GM18508 (cell line): Measurements from ENCODE around the gene TM7SF2.
"Not testable (repeated sequence)": the region's sequence is repeated elsewhere in the genome, so short reads cannot be mapped to it uniquely, and the experiment has no call there.

Experiments used
- ATAC-seq: cut with Tn5 transposase; IDR thresholded peaks from one replicate; pipeline ENCODE4 v1.9.1; 2021; ENCODE audit warnings: moderate number of reproducible peaks; ENCODE audit not compliant: insufficient read depth, unreplicated experiment

TM7SF2 gene

DNA sequence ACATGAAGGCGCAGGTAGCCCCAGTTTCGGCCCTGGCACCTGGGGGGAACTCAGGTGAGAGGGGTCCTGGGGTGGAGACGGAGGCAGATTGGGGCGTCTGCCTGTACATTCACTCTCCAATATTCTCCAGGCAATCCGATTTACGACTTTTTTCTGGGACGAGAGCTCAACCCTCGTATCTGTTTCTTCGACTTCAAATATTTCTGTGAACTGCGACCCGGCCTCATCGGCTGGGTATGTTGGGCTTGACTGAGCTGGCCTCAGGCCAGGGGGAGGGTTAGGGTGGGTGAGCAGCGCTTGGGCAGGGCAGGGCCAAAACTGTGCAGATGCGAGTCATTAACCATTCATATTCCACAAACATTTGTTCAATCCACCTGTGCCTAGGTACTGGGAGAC lies 1.7 kb downstream of the TM7SF2 start:
- ATAC-seq = no peak

DNA sequence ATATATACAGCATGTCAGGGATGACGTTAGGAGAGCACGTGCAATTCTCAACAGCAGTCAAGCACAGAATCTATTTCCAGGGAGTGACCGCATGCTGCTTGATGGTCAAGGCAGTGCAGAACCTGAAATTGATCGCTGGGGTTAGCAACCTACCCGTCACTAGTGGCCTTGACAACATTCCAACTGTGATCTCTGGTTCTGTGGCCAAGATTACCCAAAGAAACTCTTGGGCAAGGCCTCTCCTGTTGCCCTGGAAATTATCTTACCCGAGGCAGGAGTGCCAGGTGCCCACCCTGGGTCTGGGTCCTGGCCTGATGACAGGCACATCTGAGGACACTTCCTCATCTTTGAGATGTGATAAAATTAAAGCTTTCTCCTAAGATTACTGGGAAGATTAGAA lies 2.2 kb downstream of the TM7SF2 start:
- no peak for ATAC-seq

DNA sequence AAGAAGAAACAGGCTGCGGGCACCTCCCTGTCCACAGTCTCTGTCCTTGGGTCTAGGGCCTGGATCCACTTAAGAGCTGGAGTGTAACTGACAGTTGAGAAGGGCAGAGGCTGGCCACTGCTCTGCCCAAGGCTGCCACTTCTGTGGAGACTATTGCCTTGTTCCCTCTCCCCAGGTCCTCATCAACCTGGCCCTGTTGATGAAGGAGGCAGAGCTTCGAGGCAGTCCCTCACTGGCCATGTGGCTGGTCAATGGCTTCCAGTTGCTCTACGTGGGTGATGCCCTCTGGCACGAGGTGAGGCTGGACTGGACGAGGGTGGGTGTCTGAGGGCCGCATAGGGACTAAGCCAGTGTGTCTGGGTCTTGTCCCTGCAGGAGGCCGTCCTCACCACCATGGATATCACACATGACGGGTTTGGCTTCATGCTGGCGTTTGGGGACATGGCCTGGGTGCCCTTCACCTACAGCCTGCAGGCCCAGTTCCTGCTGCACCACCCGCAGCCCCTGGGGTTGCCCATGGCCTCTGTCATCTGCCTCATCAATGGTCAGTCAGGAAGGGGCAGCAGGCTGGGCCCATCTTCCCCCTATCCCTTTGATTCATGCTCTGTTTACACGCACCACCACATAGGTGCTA lies 3.0 kb downstream of the TM7SF2 start:
- ATAC-seq = no peak

DNA sequence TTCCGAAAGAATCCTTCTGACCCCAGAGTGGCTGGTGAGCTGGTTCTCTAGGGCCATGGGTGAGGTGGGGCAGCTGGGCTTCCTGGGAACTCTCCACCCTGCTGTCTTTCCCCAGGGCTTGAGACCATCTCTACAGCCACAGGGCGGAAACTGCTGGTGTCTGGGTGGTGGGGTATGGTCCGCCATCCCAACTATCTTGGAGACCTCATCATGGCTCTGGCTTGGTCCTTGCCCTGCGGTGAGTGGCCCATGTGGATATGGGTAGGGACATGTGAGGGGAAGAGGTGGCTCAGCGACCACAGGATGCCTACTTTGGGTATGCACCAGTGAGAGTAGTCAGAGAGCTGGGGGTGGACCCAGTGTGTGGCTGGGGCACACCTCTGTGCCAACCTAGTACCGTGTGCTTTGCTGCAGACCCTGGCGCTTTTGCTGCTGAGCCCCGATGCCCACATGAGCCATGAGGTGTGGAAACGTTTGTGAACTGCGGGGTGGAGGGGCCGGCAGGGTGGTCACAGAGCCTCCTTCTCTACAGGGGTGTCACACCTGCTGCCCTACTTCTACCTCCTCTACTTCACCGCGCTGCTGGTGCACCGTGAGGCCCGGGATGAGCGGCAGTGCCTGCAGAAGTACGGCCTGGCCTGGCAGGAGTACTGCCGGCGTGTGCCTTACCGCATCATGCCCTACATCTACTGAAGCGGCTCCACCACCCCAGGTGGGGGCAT lies 3.9 kb downstream of the TM7SF2 start:
- no peak for ATAC-seq

DNA sequence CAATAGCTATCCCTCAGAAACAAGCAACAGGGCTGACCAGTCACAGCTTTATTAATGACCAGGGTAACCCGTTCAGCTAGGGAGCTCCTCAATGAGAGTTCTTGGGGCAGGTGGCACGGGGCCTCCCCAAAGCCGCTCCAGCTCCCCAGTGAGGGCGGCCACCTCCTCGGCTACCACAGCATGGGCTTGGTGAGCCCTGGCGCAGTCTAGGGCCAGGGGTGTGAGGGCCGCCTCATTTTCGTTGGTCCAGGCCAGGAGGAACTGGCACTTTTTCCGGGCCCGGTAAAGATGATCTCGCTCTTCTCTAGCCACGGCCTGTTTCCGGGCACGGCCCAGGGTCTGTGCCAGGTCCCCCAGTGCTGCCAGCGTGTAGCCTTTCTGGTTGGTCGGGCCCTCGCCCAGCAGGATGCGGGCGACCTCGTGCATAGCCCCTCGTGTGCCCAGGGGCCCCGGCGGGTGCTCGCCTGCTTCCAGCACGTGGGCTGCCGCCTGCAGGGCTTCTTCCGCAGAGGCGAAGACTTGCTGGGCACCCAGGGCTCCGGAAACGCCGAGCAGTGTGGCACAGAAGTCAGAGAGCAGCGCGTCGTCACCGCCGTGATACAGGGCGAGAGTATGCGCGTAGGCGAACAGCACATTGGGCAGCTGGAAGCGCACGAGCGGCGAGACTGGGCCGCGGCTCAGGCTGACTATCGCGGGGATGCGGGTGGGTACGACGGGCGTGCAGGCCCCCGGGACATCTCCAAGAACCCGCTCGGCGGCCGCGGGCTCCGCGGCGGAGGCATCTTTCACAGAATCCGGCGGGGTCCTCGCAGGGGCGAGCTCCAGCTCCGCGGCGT lies 4.9 kb downstream of the TM7SF2 start:
- ATAC-seq = no peak

GRCh38 chr11:65117206-65118096 lies 5.8 kb downstream of the TM7SF2 start, which contains the start of gene ZNHIT2:
ZNHIT2 (minus strand) TSS chr11:65117701; CDS start chr11:65117653, 48 bp downstream.
- peak; percentile 41 for ATAC-seq

DNA sequence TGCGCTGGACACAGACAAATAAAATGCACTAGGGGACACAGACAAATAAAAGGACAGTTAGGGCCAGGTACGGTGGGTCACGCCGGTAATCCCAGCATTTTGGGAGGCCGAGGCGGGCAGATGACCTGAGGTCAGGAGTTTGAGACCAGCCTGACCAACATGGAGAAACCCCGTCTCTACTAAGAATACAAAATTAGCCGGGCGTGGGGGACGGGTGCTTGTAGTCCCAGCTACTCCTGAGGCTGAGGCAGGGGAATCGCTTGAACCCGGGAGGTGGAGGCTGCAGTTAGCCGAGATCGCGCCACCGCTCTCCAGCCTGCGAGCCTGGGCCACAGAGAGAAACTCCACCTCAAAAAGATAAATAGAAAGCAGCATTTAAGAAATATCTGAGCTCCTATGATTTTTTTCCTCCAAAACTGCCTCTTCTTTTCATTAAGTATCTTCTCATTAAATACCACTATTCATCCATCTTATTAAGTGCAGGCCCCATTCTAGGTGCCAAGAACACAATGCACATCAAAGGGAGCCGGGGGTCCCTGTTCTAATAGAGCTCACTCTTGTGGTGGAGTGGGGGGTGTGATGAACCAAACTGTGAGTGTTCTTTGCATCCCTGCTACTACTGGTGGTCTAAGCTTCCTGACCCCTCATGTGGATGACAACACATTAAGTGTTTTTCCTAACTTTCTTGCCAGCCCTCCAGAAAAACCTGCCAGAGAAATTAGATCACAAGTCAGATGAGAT lies 6.6 kb downstream of the TM7SF2 start:
- ATAC-seq = no peak

- not testable (repeated sequence) for ATAC-seq
Measured at GRCh38 chr11:65118891-65119669, 7.4 kb downstream of the TM7SF2 start.

DNA sequence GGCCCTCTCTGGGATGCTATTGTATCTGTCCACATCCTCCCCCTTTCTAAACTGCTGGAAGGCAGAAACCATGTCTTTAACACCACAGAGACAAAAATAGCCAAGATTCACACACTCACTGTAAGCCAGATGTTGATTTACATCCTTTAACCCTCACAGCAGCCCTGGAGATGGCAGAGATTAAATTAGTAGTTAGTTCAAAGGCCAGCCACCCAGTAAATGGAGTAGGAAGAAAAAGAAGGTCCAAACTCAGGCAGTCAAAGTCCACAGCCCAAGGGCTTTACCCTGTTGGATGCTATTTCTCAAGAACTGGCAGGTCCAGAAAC lies 8.0 kb downstream of the TM7SF2 start:
- ATAC-seq = no peak

GRCh38 chr11:65120831-65121230 lies 9.2 kb downstream of the TM7SF2 start:
- ATAC-seq = no peak

- ATAC-seq = no peak
Measured at GRCh38 chr11:65121447-65121864, 9.8 kb downstream of the TM7SF2 start.

- peak; percentile 50 for ATAC-seq
Measured at GRCh38 chr11:65121865-65122696, 10.4 kb downstream of the TM7SF2 start, which contains the start of the genes FAU and MRPL49. FAU (minus strand) TSS chr11:65122134; CDS start chr11:65121813, 321 bp downstream. MRPL49 (plus strand) TSS chr11:65122321; CDS start chr11:65122347, 26 bp downstream.

DNA sequence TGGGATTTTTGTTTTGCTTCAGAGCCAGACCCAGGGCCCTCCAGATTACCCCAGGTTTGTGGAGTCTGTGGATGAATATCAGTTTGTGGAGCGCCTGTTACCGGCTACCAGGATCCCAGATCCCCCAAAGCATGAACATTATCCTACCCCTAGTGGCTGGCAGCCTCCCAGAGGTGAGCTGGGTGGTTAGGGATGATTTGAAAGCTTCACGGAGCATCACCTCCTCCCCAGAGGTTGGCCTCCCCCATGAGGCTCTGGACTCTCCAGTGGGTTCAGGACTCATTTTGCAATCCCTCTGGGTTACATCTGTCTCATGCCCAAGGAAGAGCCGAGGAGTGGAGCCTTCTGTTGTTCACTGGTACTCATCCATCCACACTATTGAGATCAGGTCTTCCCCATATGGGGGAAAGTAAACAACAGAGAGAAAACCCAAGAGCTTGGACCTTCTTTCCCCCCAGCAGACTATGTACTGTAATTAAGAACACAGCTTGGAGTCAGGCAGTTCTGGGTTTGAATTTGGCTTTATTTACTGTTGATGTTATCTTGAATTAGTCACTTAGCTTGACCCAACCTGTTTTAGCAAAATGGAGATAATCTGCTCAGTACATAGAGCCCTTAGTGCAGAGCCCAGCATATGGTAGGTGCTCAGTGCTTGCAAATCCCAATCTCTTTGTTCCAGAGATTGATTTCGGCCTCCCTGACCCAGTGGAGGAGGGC lies 13.0 kb downstream of the TM7SF2 start:
- ATAC-seq = no peak

- ATAC-seq = no peak
Measured at GRCh38 chr11:65125197-65126056, 13.8 kb downstream of the TM7SF2 start.

DNA sequence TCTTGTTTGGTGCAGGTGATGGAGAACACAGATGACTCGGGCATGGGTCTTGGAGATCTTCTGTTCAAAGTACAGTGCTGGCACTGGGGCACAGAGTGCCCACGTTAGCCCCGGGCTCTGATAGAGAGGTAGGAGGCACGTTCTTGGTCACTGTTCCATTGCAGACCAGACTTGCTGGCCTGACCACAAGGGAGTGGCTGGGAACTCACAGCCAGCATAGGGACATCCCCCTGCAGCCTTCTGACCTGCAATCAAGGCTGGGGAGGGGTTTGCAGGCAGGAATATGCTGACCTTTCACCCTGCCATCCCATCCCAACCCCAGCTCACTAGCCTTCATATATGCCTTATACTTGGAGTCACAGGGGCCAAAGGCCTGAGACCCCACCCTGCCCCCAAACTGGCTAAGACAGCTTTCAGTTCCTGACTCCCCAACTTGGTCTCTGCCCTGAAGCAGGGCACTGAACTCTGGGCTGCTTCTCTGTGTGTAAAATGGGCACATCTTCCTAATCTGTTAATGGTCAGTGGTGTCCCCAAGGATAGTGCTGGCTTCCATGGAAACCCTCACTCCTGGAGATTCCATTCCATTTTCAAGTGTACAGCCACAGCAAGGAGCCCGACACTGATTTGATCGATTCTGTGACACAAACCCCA lies 15.1 kb downstream of the TM7SF2 start:
- no peak for ATAC-seq
